Measurements from ENCODE around the gene S1PR4. TPM values are rescaled to one million over a fixed set of nuclear protein-coding genes. Genes with fewer than 3 reads are reported as not detected.

The S1PR4 gene, protein sequence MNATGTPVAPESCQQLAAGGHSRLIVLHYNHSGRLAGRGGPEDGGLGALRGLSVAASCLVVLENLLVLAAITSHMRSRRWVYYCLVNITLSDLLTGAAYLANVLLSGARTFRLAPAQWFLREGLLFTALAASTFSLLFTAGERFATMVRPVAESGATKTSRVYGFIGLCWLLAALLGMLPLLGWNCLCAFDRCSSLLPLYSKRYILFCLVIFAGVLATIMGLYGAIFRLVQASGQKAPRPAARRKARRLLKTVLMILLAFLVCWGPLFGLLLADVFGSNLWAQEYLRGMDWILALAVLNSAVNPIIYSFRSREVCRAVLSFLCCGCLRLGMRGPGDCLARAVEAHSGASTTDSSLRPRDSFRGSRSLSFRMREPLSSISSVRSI
- total RNA-seq = 10 to 100 TPM; 18.6 to 62.1 TPM

DNA sequence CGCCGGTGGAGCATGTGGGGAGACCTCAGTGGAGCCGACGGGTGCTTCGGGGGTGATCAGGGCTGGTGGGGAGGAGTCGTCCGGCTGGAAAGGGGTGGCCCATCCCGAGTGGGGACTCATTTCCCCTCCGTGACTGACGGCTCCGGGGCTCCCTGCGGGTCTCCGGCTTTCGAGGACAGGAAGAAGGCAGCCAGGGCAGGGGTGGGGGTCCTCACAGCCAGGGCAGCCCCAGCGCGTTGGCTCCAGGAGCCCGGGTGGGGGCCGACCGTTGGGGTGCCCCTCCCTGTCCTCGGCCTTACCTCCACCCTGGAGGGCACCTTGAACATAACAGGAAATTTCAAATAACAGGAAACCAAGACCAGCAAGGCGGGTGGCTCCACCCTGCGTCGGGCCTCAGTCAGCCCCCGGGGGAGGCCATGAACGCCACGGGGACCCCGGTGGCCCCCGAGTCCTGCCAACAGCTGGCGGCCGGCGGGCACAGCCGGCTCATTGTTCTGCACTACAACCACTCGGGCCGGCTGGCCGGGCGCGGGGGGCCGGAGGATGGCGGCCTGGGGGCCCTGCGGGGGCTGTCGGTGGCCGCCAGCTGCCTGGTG, at the start of gene S1PR4:
TSS of gene S1PR4 (plus strand) at position 393 of the 596 bp plus-strand sequence. CDS start at position 417, 24 bp downstream.
- Mint-ChIP-seq H3K9me3 (no peaks in the 10 kb centered on the region), H3K36me3 (peaks cover 23 to 28% of the 10 kb centered on the region in 2 donors), H3K27ac (peak within 1 kb of the TSS; percentile 94 to 98)
- DNase-seq (ENCODE audit: low spot score in 2 of 2) (peak; percentile 64 to 76), ATAC-seq (peak; percentile 53 to 70)

DNA sequence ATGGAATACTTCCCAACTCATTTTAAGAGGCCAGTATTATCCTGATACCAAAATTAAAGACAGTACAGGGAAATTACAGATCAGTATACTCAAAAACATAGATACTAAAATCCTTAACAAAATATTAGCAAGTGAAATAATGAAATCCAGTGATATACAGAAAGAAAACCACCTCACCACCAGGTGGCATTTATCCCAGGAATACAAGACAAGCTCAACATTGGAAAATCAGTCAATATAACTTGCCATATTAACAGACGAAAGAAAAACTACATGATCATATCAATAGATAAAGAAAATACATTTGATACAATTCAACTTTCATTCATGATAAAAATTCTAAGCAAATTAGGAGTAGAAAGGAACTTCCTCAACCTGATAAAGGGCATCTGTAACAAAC, 49.5 kb upstream of the S1PR4 start:
- no peak overlapping the region for H3K27ac Mint-ChIP-seq
- H3K36me3 Mint-ChIP-seq = peaks cover 0 to 7% of the 10 kb centered on the region in 2 donors
- no peaks in the 10 kb centered on the region for H3K9me3 Mint-ChIP-seq
- DNase-seq (ENCODE audit: low spot score in 2 of 2) = no peak
- no peak for ATAC-seq

DNA sequence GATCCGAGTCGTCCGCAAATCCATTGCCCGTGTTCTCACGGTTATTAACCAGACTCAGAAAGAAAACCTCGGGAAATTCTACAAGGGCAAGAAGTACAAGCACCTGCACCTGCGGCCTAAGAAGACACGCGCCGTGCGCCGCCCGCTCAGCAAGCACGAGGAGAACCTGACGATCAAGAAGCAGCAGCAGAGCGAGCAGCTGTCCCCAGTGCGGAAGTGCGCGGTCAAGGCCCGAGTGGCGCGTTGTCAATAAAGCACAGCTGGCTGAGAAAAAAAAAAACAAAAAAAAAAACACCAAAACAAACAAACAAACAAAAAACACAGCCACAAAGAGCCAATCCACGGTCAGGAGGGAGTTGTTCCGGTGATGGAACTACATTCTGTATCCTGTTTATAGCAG, 47.4 kb upstream of the S1PR4 start:
- no peak overlapping the region for H3K27ac Mint-ChIP-seq
- no peaks in the 10 kb centered on the region for H3K9me3 Mint-ChIP-seq
- ATAC-seq (no peak), DNase-seq (ENCODE audit: low spot score in 2 of 2) (no peak)
- peaks cover 0 to 7% of the 10 kb centered on the region in 2 donors for H3K36me3 Mint-ChIP-seq

DNA sequence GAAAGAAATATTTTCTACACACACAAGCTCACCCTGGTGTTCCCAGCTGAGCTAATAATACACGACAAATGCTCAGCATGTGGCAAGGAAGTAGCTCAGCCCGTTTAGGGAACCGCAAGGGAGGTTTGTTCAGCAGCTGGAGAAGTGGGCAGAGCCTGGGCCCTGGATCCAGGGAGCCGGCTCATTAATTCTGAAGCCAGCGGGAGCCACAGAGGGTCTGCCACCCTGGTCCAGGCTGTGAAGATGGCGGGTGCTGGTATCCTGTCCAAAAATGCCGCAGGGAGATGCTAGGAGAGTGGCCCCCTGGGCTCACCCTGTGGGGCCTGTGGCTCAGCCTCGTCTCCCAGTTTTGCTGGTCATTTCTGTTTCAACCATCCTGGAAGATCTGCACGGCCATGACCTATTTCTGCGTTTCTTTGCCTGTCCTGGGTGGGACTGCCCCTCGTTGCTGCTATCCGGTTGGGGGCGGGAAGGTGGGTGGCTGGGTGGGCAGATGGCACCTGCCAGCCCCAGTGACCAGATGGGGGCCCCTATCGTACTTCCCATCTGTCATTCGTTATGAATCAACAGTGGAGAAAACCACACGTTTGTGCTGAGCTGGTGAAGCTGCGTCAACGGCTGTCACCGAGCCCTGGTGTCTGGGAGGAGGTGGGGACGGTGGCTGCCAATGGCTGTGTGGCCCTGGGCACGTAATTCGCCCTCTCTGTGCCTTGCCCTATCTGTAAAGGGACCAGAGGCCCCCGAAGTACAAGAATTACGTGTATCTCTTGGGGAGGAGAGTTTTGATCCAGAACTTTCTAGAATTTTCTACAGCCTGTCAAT, 45.4 kb upstream of the S1PR4 start:
- DNase-seq (ENCODE audit: low spot score in 2 of 2) (peak; percentile 75 to 82), ATAC-seq (peak; percentile 94 to 96)
- Mint-ChIP-seq H3K27ac (peak overlapping the region; percentile 71 to 90), H3K36me3 (peaks cover 6 to 20% of the 10 kb centered on the region in 2 donors), H3K9me3 (no peaks in the 10 kb centered on the region)

DNA sequence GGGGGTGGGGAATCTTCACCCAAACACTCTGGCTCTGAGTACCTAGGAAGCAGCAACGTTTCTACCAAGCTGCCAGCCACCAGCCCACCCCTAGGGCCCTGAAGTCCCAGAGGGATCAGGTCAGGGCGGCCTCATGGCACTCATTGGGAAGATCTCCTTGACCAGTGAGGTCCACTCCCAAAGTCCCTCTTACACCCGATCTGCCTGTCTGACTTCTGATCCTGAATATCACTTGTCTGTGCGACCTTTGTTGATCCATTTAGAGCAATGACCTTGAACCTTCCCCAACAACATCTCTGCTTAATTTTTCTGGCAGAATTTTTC, 44.8 kb upstream of the S1PR4 start:
- Mint-ChIP-seq H3K36me3 (peaks cover 6 to 20% of the 10 kb centered on the region in 2 donors), H3K9me3 (no peaks in the 10 kb centered on the region), H3K27ac (peak overlapping the region; percentile 71 to 90)
- ATAC-seq (no peak), DNase-seq (ENCODE audit: low spot score in 2 of 2) (no peak)

DNA sequence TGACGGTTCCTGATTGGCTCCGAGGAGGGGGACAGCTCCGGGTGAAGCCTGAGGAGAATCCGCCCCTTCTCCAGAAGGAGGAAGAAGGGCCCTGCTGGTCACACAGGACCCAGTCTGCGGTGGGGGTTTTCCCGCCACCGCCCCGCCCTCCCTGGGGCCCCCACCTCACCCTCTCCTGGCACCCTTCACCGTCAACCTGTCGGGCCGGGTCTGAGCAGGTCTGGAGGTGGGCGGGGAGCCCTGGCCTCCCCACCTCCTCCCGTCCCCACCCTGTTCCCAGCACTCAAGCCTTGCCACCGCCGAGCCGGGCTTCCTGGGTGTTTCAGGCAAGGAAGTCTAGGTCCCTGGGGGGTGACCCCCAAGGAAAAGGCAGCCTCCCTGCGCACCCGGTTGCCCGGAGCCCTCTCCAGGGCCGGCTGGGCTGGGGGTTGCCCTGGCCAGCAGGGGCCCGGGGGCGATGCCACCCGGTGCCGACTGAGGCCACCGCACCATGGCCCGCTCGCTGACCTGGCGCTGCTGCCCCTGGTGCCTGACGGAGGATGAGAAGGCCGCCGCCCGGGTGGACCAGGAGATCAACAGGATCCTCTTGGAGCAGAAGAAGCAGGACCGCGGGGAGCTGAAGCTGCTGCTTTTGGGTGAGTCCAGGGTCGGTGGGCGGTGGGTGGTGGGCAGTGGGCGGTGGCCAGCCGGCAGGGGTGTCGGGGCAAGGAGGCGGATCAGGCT, 42.4 kb upstream of the S1PR4 start, which contains the start of gene GNA15:
TSS of gene GNA15 (plus strand) at position 73 of the 723 bp plus-strand sequence. CDS start at position 491, 418 bp downstream.
- H3K27ac Mint-ChIP-seq = peak within 1 kb of the TSS in 1 of 2 donors; percentile 27
- DNase-seq (ENCODE audit: low spot score in 2 of 2) (peak in 1 of 2 donors; percentile 42), ATAC-seq (peak in 1 of 2 donors; percentile 63)
- H3K36me3 Mint-ChIP-seq = peaks cover 13 to 35% of the 10 kb centered on the region in 2 donors
- H3K9me3 Mint-ChIP-seq = peaks cover 0 to 6% of the 10 kb centered on the region in 2 donors

DNA sequence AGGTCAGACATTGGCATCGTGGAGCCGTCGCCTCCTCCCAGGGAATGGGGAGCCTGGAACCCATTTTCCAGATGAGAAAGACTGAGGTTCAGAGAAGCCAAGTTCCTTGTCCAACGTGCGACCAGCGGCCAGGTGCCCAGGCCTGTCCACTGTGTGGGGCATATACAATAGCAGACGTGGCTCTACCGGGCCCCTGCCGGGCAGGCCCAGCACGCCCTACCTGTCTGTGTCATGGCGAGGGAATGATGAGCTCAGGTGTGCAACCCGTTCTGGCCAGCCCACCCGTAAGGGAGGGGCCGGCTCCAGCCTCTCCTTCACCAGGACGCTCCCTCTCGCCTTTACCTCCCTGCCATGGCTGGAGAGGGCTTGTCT, 41.9 kb upstream of the S1PR4 start:
- Mint-ChIP-seq H3K36me3 (peaks cover 13 to 35% of the 10 kb centered on the region in 2 donors), H3K9me3 (peaks cover 0 to 6% of the 10 kb centered on the region in 2 donors), H3K27ac (peak overlapping the region in 1 of 2 donors; percentile 27)
- no peak for ATAC-seq
- no peak for DNase-seq (ENCODE audit: low spot score in 2 of 2)

DNA sequence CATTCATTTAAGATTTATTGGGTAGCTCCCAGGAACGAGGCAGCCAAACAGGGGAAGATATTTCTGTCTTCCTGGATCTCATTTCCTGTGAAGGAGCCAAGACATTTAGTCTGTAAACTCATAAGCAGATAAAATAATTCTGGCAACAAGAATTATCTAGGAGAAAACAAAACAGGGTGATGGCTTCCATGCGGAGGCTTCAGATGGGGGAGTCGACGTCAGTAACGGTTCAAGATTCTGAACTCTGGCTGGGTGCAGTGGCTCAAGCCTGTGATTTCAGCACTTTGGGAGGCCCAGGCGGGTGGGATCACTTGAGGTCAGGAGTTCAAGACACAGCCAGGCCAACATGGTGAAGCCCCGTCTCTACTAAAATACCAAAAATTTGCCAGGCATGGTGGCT, 41.5 kb upstream of the S1PR4 start:
- ATAC-seq (no peak), DNase-seq (ENCODE audit: low spot score in 2 of 2) (no peak)
- H3K9me3 Mint-ChIP-seq = peaks cover 0 to 6% of the 10 kb centered on the region in 2 donors
- peaks cover 13 to 36% of the 10 kb centered on the region in 2 donors for H3K36me3 Mint-ChIP-seq
- peak overlapping the region in 1 of 2 donors; percentile 27 for H3K27ac Mint-ChIP-seq

DNA sequence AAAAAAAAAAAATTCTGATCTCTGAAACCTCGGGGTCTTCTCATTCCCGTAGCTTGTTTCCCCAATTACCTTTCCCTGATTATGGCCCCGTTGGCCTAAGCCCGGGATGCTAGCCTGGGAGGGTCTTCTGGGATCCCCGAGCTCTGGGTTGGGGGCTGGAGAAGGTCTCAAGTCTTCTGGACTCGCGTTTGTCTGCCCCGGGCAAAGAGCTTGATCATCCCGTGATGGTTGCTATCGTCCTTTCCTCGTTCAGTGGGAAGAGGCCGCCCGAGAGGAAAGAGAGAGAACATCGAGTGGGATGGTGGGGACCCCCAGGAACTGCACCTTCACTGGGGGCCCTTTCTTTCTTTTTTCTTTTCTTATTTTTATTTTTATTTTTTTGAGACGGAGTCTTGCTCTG, 40.3 kb upstream of the S1PR4 start:
- no peak for ATAC-seq
- peaks cover 13 to 36% of the 10 kb centered on the region in 2 donors for H3K36me3 Mint-ChIP-seq
- H3K27ac Mint-ChIP-seq = no peak overlapping the region
- H3K9me3 Mint-ChIP-seq = peaks cover 0 to 6% of the 10 kb centered on the region in 2 donors
- DNase-seq (ENCODE audit: low spot score in 2 of 2) = no peak

DNA sequence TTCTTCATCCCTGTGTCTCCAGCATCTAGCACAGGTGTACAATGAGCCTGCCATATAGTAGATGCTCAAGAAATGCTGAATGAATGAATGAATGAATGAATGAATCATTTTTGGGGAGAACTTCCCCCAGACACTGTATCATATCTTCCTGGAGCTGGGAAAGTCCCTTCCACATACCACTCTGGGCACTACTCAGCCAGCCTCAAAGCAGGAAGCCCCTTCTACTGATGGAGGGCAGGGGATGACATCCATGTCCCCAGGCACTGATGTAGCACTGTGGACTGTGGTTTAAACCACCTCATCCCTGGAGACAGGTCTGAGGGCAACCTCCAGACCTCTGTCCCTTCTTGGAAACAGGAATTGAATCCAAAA, 37.9 kb upstream of the S1PR4 start:
- Mint-ChIP-seq H3K27ac (peak overlapping the region; percentile 9 to 46), H3K36me3 (peaks cover 13 to 34% of the 10 kb centered on the region in 2 donors), H3K9me3 (peaks cover 0 to 6% of the 10 kb centered on the region in 2 donors)
- peak in 1 of 2 donors; percentile 71 for DNase-seq (ENCODE audit: low spot score in 2 of 2)
- ATAC-seq = peak; percentile 32 to 95

DNA sequence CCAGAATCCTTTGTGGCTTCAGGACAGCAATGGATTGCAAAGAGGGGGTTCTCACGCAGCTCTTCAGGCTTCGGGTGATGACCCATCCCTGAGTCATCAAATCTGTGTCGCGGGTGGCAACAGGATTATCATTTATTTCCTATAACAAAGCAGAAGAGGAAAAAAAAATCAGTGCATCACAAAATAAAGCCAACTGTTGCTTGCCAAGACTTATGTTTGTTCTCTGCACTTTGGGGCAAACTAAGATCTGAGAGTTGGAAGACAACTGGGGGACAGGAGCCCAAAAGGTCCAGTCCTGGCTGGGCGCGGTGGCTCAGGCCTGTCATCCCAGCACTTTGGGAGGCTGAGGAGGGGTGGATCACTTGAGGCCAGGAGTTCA, 36.3 kb upstream of the S1PR4 start:
- peak; percentile 51 to 80 for ATAC-seq

DNA sequence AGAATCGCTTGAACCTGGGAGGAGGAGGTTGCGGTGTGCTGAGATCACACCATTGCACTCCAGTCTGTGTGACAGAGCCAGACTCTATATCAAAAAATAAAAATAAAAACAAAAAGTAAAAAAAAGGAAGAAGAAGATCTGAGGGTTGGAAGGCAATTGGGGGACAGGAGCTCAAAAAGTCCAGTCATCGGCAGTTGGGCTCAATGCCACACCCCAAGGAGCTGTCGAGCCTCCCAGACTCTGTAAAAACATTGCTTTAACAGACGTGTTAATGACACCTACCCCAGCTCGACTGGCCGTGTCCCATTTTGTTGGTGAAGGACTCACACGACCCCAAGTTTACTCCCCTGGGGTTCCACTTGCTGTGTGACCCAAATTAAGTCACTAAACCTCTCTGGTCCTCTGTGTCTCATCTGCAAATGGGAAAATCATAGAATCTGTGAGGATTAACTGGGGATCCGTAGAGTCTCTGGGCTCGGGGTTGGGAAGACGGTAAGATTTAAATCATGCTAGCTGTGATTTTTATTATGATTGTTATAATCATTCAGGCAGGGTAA, 35.7 kb upstream of the S1PR4 start:
- Mint-ChIP-seq H3K27ac (peak overlapping the region in 1 of 2 donors; percentile 79), H3K36me3 (peaks cover 7 to 20% of the 10 kb centered on the region in 2 donors), H3K9me3 (peaks cover 0 to 6% of the 10 kb centered on the region in 2 donors)
- DNase-seq (ENCODE audit: low spot score in 2 of 2) (no peak), ATAC-seq (no peak)

More for the DNA sequence above, 36.3 kb upstream of the S1PR4 start:
- H3K9me3 Mint-ChIP-seq = peaks cover 0 to 6% of the 10 kb centered on the region in 2 donors
- peaks cover 7 to 24% of the 10 kb centered on the region in 2 donors for H3K36me3 Mint-ChIP-seq
- peak in 1 of 2 donors; percentile 38 for DNase-seq (ENCODE audit: low spot score in 2 of 2)
- peak overlapping the region in 1 of 2 donors; percentile 79 for H3K27ac Mint-ChIP-seq

DNA sequence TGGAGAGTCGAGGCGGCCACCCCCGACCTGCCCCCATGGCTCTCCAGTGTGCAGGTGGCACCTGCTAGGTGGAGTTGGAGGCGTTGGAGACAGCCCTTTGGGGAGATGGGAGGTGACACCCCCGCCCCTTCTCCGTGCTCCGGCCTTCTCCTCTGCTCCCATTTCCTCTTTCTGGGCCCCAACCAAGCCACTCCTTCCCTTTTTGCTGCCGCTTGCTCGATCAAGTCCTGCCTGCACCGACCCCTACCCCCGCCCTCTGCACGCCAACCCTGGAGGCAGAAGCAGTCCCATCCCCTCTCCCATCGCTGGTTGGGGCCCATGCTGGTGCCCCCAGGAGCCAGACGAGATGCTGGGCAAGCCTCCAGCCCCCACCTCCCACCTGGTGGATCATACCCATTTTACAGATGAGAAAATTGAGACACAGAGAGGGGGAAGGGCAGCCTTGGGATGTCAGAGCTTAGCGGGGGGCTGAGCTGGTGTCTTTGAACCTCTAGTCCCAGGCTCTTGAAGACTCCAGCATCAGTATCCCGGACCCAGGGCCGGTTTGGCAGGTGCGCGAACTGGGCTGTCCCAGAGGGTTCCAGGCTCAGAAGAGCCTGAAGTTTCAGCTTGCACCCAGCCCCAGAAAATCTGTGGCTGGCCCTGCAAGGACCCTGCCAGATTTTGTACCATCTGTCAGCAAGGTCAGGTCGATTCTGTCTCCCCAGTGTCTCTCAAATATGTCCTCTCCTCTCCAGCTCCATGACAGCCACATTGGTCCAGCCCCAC, 32.5 kb upstream of the S1PR4 start:
- H3K9me3 Mint-ChIP-seq = no peaks in the 10 kb centered on the region
- no peak for ATAC-seq
- H3K27ac Mint-ChIP-seq = peak overlapping the region in 1 of 2 donors; percentile 17
- DNase-seq (ENCODE audit: low spot score in 2 of 2) = no peak
- peaks cover 0 to 18% of the 10 kb centered on the region in 2 donors for H3K36me3 Mint-ChIP-seq

DNA sequence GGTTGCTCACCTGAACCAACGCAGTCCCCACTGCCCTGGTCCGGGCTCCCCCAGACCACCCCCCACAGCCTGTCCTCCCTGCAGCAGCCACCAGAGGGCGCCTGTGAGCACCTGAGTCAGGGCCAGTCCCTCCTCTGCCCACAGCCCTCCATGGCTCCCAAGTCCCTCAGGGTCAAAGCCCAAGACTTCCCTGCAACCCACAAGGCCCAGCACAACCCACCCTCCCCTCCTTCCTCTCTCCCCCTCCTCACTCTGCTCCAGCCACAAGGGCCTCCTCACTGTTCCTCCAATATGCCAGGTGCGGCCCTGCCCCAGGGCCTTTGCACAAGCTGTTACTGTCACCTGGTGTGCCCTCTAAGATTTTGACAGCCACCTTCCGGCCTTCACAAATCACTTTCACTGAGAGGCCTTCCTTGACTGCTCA, 31.9 kb upstream of the S1PR4 start:
- peaks cover 0 to 18% of the 10 kb centered on the region in 2 donors for H3K36me3 Mint-ChIP-seq
- DNase-seq (ENCODE audit: low spot score in 2 of 2) = peak; percentile 84 to 91
- peak overlapping the region; percentile 17 to 86 for H3K27ac Mint-ChIP-seq
- ATAC-seq = peak; percentile 74 to 82
- no peaks in the 10 kb centered on the region for H3K9me3 Mint-ChIP-seq

DNA sequence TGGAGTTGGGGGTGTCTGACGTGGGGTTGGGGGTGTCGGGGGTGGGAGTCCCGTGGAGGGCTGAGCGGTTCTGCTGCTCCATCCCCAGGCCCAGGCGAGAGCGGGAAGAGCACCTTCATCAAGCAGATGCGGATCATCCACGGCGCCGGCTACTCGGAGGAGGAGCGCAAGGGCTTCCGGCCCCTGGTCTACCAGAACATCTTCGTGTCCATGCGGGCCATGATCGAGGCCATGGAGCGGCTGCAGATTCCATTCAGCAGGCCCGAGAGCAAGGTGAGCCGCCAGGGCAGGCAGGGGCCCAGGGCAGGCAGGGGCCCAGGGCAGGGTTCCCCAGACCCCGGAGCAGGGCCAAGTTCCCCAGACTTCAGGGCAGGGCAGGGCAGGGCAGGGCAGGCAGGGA, 30.1 kb upstream of the S1PR4 start:
- H3K27ac Mint-ChIP-seq = no peak overlapping the region
- H3K9me3 Mint-ChIP-seq = no peaks in the 10 kb centered on the region
- H3K36me3 Mint-ChIP-seq = peaks cover 0 to 12% of the 10 kb centered on the region in 2 donors
- ATAC-seq (no peak), DNase-seq (ENCODE audit: low spot score in 2 of 2) (no peak)

Measured in activated naive CD4-positive, alpha-beta T cell treated with anti-CD3 and anti-CD28 coated beads, Interleukin-2, amount 50 U/mL, for 72 hours (primary cell).